SK-N-SH (cell line): ENCODE results near the gene THUMPD3. TPM values are rescaled to one million over a fixed set of nuclear protein-coding genes. Genes with fewer than 3 reads are reported as not detected.
A peak's percentile ranks its signal among the peaks of the same experiment; 100 is the strongest.

Experiments
- CTCF ChIA-PET: fragments of 300-600, 350-600 bp; formaldehyde crosslinking; extraction: SDS; loops from one replicate; lab custom pipeline; 2021; lab: Yijun Ruan, JAX
- POLR2A ChIA-PET: fragments of 350-600 bp; sonication (Branson Sonifier 250); formaldehyde crosslinking; extraction: SDS; loops from one replicate; lab custom pipeline; 2020; ENCODE audit warnings: antibody characterized with exemption, inconsistent platforms; lab: Yijun Ruan, JAX
- DNase-seq: peaks from one replicate; pipeline ENCODE4 v3.0.0; 2012
- H2AFZ ChIP-seq: fragments of 200-600 bp; sonication (generic); 2 replicates; pipeline ENCODE4 v1.8.1; 2016; ENCODE audit warnings: antibody characterized with exemption, mild to moderate bottlenecking, low read depth
- H3F3A ChIP-seq: fragments of 200-600 bp; sonication (generic); replicated peaks from 2 replicates; pipeline ENCODE3; 2016; ENCODE audit warnings: antibody characterized with exemption, mild to moderate bottlenecking; ENCODE audit not compliant: insufficient read depth
- H3K27ac ChIP-seq, 2 experiments: fragments of 200-500 bp in 1 of 2; fragments of 200-600 bp in 1 of 2; sonication (Bioruptor generic) in 1 of 2; sonication (generic), shearing (Covaris generic) in 1 of 2; 2 replicates each; pipeline versions ENCODE4 v1.5.1 to v1.6.1; 2014 to 2016; ENCODE audit warnings: low read depth in 2 of 2, inconsistent platforms in 1 of 2, low read length in 1 of 2, mild to moderate bottlenecking in 1 of 2, mixed read lengths in 1 of 2
- H3K27me3 ChIP-seq: fragments of 200-600 bp; sonication (generic), shearing (Covaris generic); 2 replicates; pipeline ENCODE4 v1.6.1; 2016; ENCODE audit warnings: mixed run types; ENCODE audit not compliant: insufficient read depth
- H3K36me3 ChIP-seq, 2 experiments: fragments of 200-500 bp in 1 of 2; fragments of 200-600 bp in 1 of 2; sonication (Bioruptor generic) in 1 of 2; sonication (generic) in 1 of 2; replicated peaks in 1 of 2; 2 replicates each; pipeline versions ENCODE3 to v1.5.1; 2014 to 2016; ENCODE audit warnings: low read length in 1 of 2, mild to moderate bottlenecking in 1 of 2; ENCODE audit not compliant: insufficient read depth in 2 of 2, control insufficient read depth in 1 of 2
- H3K4me1 ChIP-seq, 2 experiments: fragments of 200-500 bp in 1 of 2; fragments of 200-600 bp in 1 of 2; sonication (Bioruptor generic) in 1 of 2; sonication (generic), shearing (Covaris generic) in 1 of 2; 2 replicates each; pipeline versions ENCODE4 v1.5.1 to v1.6.1; 2014 to 2016; ENCODE audit warnings: low read depth in 1 of 2, low read length in 1 of 2, mixed run types in 1 of 2; ENCODE audit not compliant: insufficient read depth in 2 of 2, control insufficient read depth in 1 of 2
- H3K4me2 ChIP-seq: fragments of 200-600 bp; sonication (generic), shearing (Covaris generic); 2 replicates; pipeline ENCODE4 v1.6.1; 2017; ENCODE audit warnings: mixed run types
- H3K4me3 ChIP-seq, 2 experiments: fragments of 200-500 bp in 1 of 2; fragments of 200-600 bp in 1 of 2; sonication (Bioruptor generic) in 1 of 2; sonication (generic), shearing (Covaris generic) in 1 of 2; 2 replicates each; pipeline versions ENCODE4 v1.5.1 to v1.8.1; 2014 to 2016; ENCODE audit warnings: low read depth in 2 of 2, inconsistent platforms in 1 of 2, low read length in 1 of 2, mild to moderate bottlenecking in 1 of 2, mixed read lengths in 1 of 2, moderate library complexity in 1 of 2
- H3K79me2 ChIP-seq: fragments of 200-600 bp; sonication (generic); 2 replicates; pipeline ENCODE4 v1.8.1; 2017; ENCODE audit warnings: mild to moderate bottlenecking; ENCODE audit not compliant: insufficient read depth
- H3K9ac ChIP-seq: fragments of 200-600 bp; sonication (generic); 2 replicates; pipeline ENCODE4 v1.6.1; 2017; ENCODE audit warnings: mixed run types
- H3K9me2 ChIP-seq: fragments of 200-600 bp; sonication (generic); 2 replicates; pipeline ENCODE4 v1.6.1; 2017; ENCODE audit warnings: mixed run types
- H3K9me3 ChIP-seq: fragments of 200-600 bp; sonication (generic); 2 replicates; pipeline ENCODE4 v1.6.1; 2017; ENCODE audit warnings: mixed run types, mild to moderate bottlenecking, moderate library complexity
- H4K20me1 ChIP-seq: fragments of 200-600 bp; sonication (generic); 2 replicates; pipeline ENCODE4 v1.6.1; 2017; ENCODE audit warnings: mild to moderate bottlenecking, mixed run types; ENCODE audit not compliant: insufficient read depth
- EP300 ChIP-seq, 2 experiments: IDR thresholded peaks; 2 replicates each; pipeline versions ENCODE4 v1.4.0 to v1.6.1; 2012; ENCODE audit warnings: borderline replicate concordance in 1 of 2, low read depth in 1 of 2, low read length in 1 of 2
- GABPA ChIP-seq: IDR thresholded peaks from 2 replicates; pipeline ENCODE4 v1.4.0; 2012; ENCODE audit warnings: low read depth, mild to moderate bottlenecking
- GATA2 ChIP-seq: sonication (generic); formaldehyde crosslinking; IDR thresholded peaks from 2 replicates; pipeline ENCODE4 v1.5.0; 2020; ENCODE audit warnings: mild to moderate bottlenecking, missing genetic modification reagents
- JUND ChIP-seq: IDR thresholded peaks from 2 replicates; pipeline ENCODE4 v1.4.0; 2012
- NFIC ChIP-seq: IDR thresholded peaks from 2 replicates; pipeline ENCODE4 v1.4.0; 2012; ENCODE audit warnings: borderline replicate concordance
- RCOR1 ChIP-seq: fragments of 150-350 bp; IDR thresholded peaks from 2 replicates; pipeline ENCODE4 v1.6.1; 2017; ENCODE audit warnings: antibody characterized with exemption, low read length
- RFX5 ChIP-seq: IDR thresholded peaks from 2 replicates; pipeline ENCODE4 v1.6.1; 2012; ENCODE audit warnings: mild to moderate bottlenecking, improper control_type of control experiment, low read length
- SIN3A ChIP-seq: IDR thresholded peaks from 2 replicates; pipeline ENCODE4 v1.6.1; 2012; ENCODE audit warnings: low read depth, mild to moderate bottlenecking, low read length, moderate library complexity, borderline replicate concordance
- SMC3 ChIP-seq: IDR thresholded peaks from 2 replicates; pipeline ENCODE4 v1.6.1; 2012; ENCODE audit warnings: low read depth, low read length, improper control_type of control experiment
- TAF1 ChIP-seq: IDR thresholded peaks from 2 replicates; pipeline ENCODE4 v1.6.1; 2012; ENCODE audit warnings: low read depth, mild to moderate bottlenecking, low read length, moderate library complexity, borderline replicate concordance
- TCF12 ChIP-seq: IDR thresholded peaks from 2 replicates; pipeline ENCODE4 v1.4.0; 2012
- TEAD4 ChIP-seq: IDR thresholded peaks from 2 replicates; pipeline ENCODE4 v1.4.0; 2012; ENCODE audit warnings: mild to moderate bottlenecking, borderline replicate concordance; ENCODE audit not compliant: insufficient read depth
- YY1 ChIP-seq: IDR thresholded peaks from 2 replicates; pipeline ENCODE4 v1.4.0; 2012; ENCODE audit warnings: low read depth, mild to moderate bottlenecking
- WGBS: methylation state at CpG from one replicate; pipeline ENCODE4 v1.1.6; 2017; ENCODE audit warnings: low lambda C conversion rate; 5-methylcytosine and 5-hydroxymethylcytosine counted together
- polyA plus RNA-seq, 3 experiments: library from polyadenylated mRNA; depleted of rRNA; stranded (reverse); fragments of >200 nt; gene quantifications; 2 replicates each; pipeline ENCODE4 v1.2.3, GENCODE V29; 2012
- TF ChIP-seq, protein P1 (sequence below): IDR thresholded peaks from 2 replicates; pipeline ENCODE4 v1.4.0; 2012; ENCODE audit warnings: low read depth, borderline replicate concordance
- TF ChIP-seq, protein P2 (sequence below): IDR thresholded peaks from 2 replicates; pipeline ENCODE4 v1.4.0; 2012; ENCODE audit warnings: low read depth
- TF ChIP-seq, protein P3 (sequence below): IDR thresholded peaks from 2 replicates; pipeline ENCODE4 v1.6.1; 2012; ENCODE audit warnings: mild to moderate bottlenecking, low read depth, low read length, moderate library complexity
- TF ChIP-seq, protein P4 (sequence below): IDR thresholded peaks from 2 replicates; pipeline ENCODE4; 2012
- TF ChIP-seq, protein P5 (sequence below): fragments of 200-600 bp; sonication (generic); IDR thresholded peaks from 2 replicates; pipeline ENCODE4 v1.6.1; 2017; ENCODE audit warnings: antibody characterized with exemption, mild to moderate bottlenecking, moderate library complexity

The THUMPD3 gene
- polyA plus RNA-seq, 1 of the 3 experiments (the other 2 are of a cell fraction), result 27.1 TPM

DNA sequence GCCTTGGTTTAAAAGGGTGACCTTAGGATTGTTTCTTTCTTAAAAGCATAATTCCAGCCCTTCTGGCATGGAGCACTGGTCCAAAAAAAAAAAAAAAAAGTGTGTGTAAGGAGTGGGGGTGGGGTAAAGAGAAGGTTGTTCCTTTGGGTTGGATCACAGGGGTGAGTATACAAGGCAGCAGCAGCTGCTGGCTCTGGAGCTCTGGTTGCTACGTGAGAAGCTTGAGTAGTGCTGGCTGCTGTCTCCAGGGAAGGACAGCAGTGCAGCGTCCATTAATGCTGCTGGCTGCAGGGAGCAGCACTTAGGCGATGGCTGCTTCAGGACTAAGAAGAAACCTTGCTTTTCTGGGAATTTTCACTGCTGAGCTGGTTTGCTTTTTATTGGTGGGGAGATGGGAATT lies 36.9 kb downstream of the THUMPD3 start (continued):
- TF ChIP-seq TEAD4 (no peak), GABPA (no peak), EP300 (IDR thresholded peaks at IDR 0.05; ENCODE audit: borderline replicate concordance in 1 of 2, low read depth in 1 of 2, low read length in 1 of 2) (no peak; a peak in 1 of 4 replicates), RFX5 (peak; percentile 65), SIN3A (peak; percentile 77; the same call in 1 of the 2 replicates), TCF12 (no peak; the same call in 1 of the 2 replicates), GATA2 (no peak), SMC3 (peak; percentile 32; the same call in 1 of the 2 replicates), RCOR1 (peak; percentile 22; the same call in 1 of the 2 replicates)
- TF ChIP-seq, protein P1, sequence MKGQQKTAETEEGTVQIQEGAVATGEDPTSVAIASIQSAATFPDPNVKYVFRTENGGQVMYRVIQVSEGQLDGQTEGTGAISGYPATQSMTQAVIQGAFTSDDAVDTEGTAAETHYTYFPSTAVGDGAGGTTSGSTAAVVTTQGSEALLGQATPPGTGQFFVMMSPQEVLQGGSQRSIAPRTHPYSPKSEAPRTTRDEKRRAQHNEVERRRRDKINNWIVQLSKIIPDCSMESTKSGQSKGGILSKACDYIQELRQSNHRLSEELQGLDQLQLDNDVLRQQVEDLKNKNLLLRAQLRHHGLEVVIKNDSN, result no peak

DNA sequence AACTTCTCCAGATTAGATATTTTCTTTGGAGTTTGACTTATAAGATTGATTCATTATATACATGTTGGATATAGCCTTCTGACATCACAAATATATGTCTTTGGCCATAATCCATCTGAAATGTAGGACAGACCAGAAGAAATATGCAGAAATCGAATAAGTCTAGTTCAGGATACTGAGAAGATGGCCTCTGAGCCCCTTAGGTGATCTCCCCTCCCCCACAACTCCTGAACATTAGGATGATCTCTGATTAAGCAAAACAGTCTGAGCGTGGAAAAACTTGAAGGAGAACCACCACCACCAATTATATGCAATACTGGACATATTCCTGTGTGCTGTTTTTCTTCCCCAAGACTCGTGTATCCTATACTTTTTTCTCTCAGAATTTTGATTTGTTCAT lies 37.8 kb downstream of the THUMPD3 start:
- Histone ChIP-seq H4K20me1 (peaks cover 76% of the 10 kb centered on the region), H2AFZ (no peak overlapping the region), H3K79me2 (peaks cover 87% of the 10 kb centered on the region), H3K36me3 (peaks cover 1 to 2% of the 10 kb centered on the region in 2 experiments), H3K4me3 (peak overlapping the region; percentile 26 to 98), H3K27me3 (no peaks in the 10 kb centered on the region), H3K9me2 (no peaks in the 10 kb centered on the region), H3K4me2 (peak overlapping the region; percentile 94)
- TF ChIP-seq, protein P2, sequence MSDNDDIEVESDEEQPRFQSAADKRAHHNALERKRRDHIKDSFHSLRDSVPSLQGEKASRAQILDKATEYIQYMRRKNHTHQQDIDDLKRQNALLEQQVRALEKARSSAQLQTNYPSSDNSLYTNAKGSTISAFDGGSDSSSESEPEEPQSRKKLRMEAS, result no peak
- TF ChIP-seq YY1, result no peak
- TF ChIP-seq, all 33 proteins: peak for 0
- WGBS, result 23% methylated on average over 3 of the region's 3 CpGs
- peak overlapping the region; percentile 100; the same call in 1 of the 2 replicates for H3K9ac ChIP-seq
- DNase-seq, result no peak
- H3F3A ChIP-seq, result peaks cover 54% of the 10 kb centered on the region
- peak overlapping the region; percentile 67 to 99 for H3K27ac ChIP-seq
- POLR2A ChIA-PET, result no interaction called here
- H3K4me1 ChIP-seq, result peaks cover 45 to 54% of the 10 kb centered on the region in 2 experiments
- H3K9me3 ChIP-seq, result no peaks in the 10 kb centered on the region
- CTCF ChIA-PET, result interaction anchor here (0.6 to 1.3 kb wide), 2 partner anchors 16 to 413 kb away, joined by 3 to 4 read pairs; no protein-coding TSS in a partner anchor

DNA sequence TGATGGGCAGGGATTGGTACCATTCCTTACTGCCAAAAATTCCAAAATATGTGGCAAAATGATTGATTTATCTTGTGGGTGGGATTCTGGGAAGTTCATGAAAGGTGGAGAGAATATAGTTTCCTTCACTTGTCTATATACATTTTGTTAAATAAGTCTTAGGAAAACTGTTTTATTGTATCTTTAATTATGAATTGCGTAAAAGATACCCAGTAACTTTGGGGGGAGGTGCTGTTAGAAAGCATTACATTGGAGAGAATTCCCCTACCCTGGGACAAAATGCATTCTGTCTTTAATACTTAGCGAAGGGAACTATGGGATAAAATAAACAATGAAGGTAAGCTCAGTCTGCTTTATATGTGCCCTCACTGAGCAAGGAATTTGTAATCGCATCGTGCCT lies 39.1 kb downstream of the THUMPD3 start:
- POLR2A ChIA-PET, result no interaction called here
- Histone ChIP-seq H3K36me3 (peaks cover 0 to 2% of the 10 kb centered on the region in 2 experiments), H3K9me3 (no peaks in the 10 kb centered on the region), H2AFZ (no peak overlapping the region), H3K9me2 (no peaks in the 10 kb centered on the region), H3F3A (peaks cover 48% of the 10 kb centered on the region), H3K27me3 (no peaks in the 10 kb centered on the region), H3K79me2 (peaks cover 93% of the 10 kb centered on the region), H3K4me1 (peaks cover 45 to 60% of the 10 kb centered on the region in 2 experiments), H3K9ac (peak overlapping the region; percentile 100; the same call in 1 of the 2 replicates), H3K4me3 (0 out of 4 replicates have a peak overlapping the region, but pooled peaks of 1 of the 2 experiments have one; percentile 18), H3K4me2 (peak overlapping the region; percentile 94), H4K20me1 (peaks cover 87% of the 10 kb centered on the region), H3K27ac (peak overlapping the region; percentile 30 to 99; a peak in 3 of 4 replicates)
- WGBS, result 53% methylated on average over 4 of the region's 4 CpGs
- DNase-seq, result no peak
- CTCF ChIA-PET, result no interaction called here
- no peak for TF ChIP-seq JUND
- TF ChIP-seq, protein P3, sequence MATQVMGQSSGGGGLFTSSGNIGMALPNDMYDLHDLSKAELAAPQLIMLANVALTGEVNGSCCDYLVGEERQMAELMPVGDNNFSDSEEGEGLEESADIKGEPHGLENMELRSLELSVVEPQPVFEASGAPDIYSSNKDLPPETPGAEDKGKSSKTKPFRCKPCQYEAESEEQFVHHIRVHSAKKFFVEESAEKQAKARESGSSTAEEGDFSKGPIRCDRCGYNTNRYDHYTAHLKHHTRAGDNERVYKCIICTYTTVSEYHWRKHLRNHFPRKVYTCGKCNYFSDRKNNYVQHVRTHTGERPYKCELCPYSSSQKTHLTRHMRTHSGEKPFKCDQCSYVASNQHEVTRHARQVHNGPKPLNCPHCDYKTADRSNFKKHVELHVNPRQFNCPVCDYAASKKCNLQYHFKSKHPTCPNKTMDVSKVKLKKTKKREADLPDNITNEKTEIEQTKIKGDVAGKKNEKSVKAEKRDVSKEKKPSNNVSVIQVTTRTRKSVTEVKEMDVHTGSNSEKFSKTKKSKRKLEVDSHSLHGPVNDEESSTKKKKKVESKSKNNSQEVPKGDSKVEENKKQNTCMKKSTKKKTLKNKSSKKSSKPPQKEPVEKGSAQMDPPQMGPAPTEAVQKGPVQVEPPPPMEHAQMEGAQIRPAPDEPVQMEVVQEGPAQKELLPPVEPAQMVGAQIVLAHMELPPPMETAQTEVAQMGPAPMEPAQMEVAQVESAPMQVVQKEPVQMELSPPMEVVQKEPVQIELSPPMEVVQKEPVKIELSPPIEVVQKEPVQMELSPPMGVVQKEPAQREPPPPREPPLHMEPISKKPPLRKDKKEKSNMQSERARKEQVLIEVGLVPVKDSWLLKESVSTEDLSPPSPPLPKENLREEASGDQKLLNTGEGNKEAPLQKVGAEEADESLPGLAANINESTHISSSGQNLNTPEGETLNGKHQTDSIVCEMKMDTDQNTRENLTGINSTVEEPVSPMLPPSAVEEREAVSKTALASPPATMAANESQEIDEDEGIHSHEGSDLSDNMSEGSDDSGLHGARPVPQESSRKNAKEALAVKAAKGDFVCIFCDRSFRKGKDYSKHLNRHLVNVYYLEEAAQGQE, result no peak
- TF ChIP-seq GATA2, result no peak
- TF ChIP-seq TAF1, result no peak
- TF ChIP-seq NFIC, result no peak
- TF ChIP-seq, protein P4, sequence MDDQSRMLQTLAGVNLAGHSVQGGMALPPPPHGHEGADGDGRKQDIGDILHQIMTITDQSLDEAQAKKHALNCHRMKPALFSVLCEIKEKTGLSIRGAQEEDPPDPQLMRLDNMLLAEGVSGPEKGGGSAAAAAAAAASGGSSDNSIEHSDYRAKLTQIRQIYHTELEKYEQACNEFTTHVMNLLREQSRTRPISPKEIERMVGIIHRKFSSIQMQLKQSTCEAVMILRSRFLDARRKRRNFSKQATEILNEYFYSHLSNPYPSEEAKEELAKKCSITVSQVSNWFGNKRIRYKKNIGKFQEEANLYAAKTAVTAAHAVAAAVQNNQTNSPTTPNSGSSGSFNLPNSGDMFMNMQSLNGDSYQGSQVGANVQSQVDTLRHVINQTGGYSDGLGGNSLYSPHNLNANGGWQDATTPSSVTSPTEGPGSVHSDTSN, result no peak
- TF ChIP-seq, protein P5, sequence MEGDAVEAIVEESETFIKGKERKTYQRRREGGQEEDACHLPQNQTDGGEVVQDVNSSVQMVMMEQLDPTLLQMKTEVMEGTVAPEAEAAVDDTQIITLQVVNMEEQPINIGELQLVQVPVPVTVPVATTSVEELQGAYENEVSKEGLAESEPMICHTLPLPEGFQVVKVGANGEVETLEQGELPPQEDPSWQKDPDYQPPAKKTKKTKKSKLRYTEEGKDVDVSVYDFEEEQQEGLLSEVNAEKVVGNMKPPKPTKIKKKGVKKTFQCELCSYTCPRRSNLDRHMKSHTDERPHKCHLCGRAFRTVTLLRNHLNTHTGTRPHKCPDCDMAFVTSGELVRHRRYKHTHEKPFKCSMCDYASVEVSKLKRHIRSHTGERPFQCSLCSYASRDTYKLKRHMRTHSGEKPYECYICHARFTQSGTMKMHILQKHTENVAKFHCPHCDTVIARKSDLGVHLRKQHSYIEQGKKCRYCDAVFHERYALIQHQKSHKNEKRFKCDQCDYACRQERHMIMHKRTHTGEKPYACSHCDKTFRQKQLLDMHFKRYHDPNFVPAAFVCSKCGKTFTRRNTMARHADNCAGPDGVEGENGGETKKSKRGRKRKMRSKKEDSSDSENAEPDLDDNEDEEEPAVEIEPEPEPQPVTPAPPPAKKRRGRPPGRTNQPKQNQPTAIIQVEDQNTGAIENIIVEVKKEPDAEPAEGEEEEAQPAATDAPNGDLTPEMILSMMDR, result no peak
- TF ChIP-seq, protein P2, result no peak
